Measurements from ENCODE around the gene MAPK14.
"Not testable (repeated sequence)": the region's sequence is repeated elsewhere in the genome, so short reads cannot be mapped to it uniquely, and the experiment has no call there.

The MAPK14 gene

GRCh38 chr6:36076178-36077063, 48.8 kb downstream of the MAPK14 start:
- DNase-seq, result no peak
- no peak overlapping the region for H3K4me3 ChIP-seq (ENCODE audit: low read depth, low read length)
- TF ChIP-seq, protein P1, sequence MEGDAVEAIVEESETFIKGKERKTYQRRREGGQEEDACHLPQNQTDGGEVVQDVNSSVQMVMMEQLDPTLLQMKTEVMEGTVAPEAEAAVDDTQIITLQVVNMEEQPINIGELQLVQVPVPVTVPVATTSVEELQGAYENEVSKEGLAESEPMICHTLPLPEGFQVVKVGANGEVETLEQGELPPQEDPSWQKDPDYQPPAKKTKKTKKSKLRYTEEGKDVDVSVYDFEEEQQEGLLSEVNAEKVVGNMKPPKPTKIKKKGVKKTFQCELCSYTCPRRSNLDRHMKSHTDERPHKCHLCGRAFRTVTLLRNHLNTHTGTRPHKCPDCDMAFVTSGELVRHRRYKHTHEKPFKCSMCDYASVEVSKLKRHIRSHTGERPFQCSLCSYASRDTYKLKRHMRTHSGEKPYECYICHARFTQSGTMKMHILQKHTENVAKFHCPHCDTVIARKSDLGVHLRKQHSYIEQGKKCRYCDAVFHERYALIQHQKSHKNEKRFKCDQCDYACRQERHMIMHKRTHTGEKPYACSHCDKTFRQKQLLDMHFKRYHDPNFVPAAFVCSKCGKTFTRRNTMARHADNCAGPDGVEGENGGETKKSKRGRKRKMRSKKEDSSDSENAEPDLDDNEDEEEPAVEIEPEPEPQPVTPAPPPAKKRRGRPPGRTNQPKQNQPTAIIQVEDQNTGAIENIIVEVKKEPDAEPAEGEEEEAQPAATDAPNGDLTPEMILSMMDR (IDR thresholded peaks at IDR 0.05; ENCODE audit: low read depth, low read length, missing control alignments), result no peak
- no peaks in the 10 kb centered on the region for H3K27me3 ChIP-seq (replicated peaks)
- no peak overlapping the region for H3K27ac ChIP-seq
- in situ Hi-C loops (cut with HindIII; ENCODE audit: low pct_ligation_motif_present, low sequenced_read_pairs), result no loop called here
- H3K36me3 ChIP-seq (replicated peaks), result peaks cover 14% of the 10 kb centered on the region

DNA sequence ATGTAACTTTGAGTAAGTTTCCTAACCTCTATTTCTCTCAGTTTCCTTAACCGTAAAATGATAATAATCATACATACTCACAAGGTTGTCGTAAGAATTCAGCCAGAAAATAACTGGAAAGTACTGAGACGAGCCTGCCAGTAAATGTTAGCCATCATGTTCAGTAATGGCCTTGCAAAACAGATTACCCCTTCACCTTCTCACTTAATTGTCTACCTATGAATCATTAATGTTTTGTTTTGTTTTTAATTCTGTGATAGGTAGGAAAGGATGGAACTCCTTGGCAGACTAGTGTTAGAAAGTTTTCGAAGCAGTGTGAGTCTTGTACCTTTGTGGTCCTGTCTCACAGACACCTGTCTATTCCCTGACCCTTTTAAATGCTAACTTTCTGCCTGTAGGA, 50.6 kb downstream of the MAPK14 start:
- in situ Hi-C loops (cut with HindIII; ENCODE audit: low pct_ligation_motif_present, low sequenced_read_pairs), result no loop called here
- Histone ChIP-seq H3K4me3 (ENCODE audit: low read depth, low read length) (no peak overlapping the region), H3K27me3 (replicated peaks) (no peaks in the 10 kb centered on the region), H3K27ac (no peak overlapping the region), H3K36me3 (replicated peaks) (peaks cover 22% of the 10 kb centered on the region)
- DNase-seq, result no peak
- TF ChIP-seq, protein P1 (IDR thresholded peaks at IDR 0.05; ENCODE audit: low read depth, low read length, missing control alignments), result no peak

- in situ Hi-C loops (cut with HindIII; ENCODE audit: low pct_ligation_motif_present, low sequenced_read_pairs), result no loop called here
- Histone ChIP-seq H3K27me3 (replicated peaks) (no peaks in the 10 kb centered on the region), H3K27ac (no peak overlapping the region), H3K36me3 (replicated peaks) (peaks cover 34% of the 10 kb centered on the region), H3K4me3 (ENCODE audit: low read depth, low read length) (no peak overlapping the region)
- TF ChIP-seq, protein P1 (IDR thresholded peaks at IDR 0.05; ENCODE audit: low read depth, low read length, missing control alignments), result no peak
- no peak for DNase-seq
Measured at GRCh38 chr6:36079601-36080000, 52.0 kb downstream of the MAPK14 start.

GRCh38 chr6:36082318-36082717, 54.7 kb downstream of the MAPK14 start:
- Histone ChIP-seq H3K4me3 (ENCODE audit: low read depth, low read length) (no peak overlapping the region), H3K36me3 (replicated peaks) (peaks cover 32% of the 10 kb centered on the region), H3K27ac (no peak overlapping the region), H3K27me3 (replicated peaks) (no peaks in the 10 kb centered on the region)
- in situ Hi-C loops (cut with HindIII; ENCODE audit: low pct_ligation_motif_present, low sequenced_read_pairs), result no loop called here
- no peak for DNase-seq
- TF ChIP-seq, protein P1 (IDR thresholded peaks at IDR 0.05; ENCODE audit: low read depth, low read length, missing control alignments), result no peak

DNA sequence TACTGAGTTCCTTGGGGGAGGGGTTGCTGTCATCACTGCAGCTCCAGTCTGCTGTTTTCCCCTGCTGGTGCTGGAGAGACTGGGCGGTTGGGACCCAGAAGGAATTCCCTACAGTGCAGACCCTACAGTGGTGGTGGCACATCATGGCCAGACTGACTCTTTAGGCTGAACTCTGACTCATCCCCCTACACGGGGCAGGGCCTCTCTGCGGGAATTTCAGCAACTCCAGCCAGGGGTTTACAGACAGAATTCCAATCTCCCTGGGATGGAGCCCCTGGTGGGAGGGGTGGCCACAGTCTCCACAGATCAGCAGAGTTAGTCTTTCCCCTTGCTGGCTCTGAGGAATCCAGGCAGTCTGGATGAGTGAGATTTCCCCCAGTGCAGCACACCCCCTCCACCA, 55.8 kb downstream of the MAPK14 start:
- Histone ChIP-seq H3K4me3 (ENCODE audit: low read depth, low read length) (no peak overlapping the region), H3K27me3 (replicated peaks) (no peaks in the 10 kb centered on the region), H3K36me3 (replicated peaks) (peaks cover 32% of the 10 kb centered on the region), H3K27ac (no peak overlapping the region)
- in situ Hi-C loops (cut with HindIII; ENCODE audit: low pct_ligation_motif_present, low sequenced_read_pairs), result no loop called here
- DNase-seq, result no peak
- TF ChIP-seq, protein P1 (IDR thresholded peaks at IDR 0.05; ENCODE audit: low read depth, low read length, missing control alignments), result no peak

GRCh38 chr6:36088204-36088603, 60.6 kb downstream of the MAPK14 start:
- in situ Hi-C loops (cut with HindIII; ENCODE audit: low pct_ligation_motif_present, low sequenced_read_pairs); H3K27ac ChIP-seq; DNase-seq; H3K27me3 ChIP-seq (replicated peaks); H3K4me3 ChIP-seq (ENCODE audit: low read depth, low read length): not testable (repeated sequence)
- H3K36me3 ChIP-seq (replicated peaks), result peaks cover 21% of the 10 kb centered on the region
